ENCODE data around the gene TST. TPM values are rescaled to one million over a fixed set of nuclear protein-coding genes. Genes with fewer than 3 reads are reported as not detected.

Gene TST
- total and polyA plus RNA-seq, 2 of the 8 experiments (the other 6 are each of a cell fraction or from before 2014, with no cell fraction given), result 22.6 to 61.6 TPM

GRCh38 chr22:37063431-37064420 lies 44.5 kb upstream of the TST start:
- no peak overlapping the region for H3K9ac ChIP-seq (replicated peaks in 1 of 4; ENCODE audit: extremely low read depth in 1 of 4, low read depth in 3 of 4, low read length in 3 of 4)
- no peak overlapping the region for H2AFZ ChIP-seq (ENCODE audit: low read length)
- WGBS, 2 experiments (ENCODE audit: extremely low coverage in 1 of 2, insufficient coverage in 1 of 2, insufficient read length in 1 of 2, insufficient replicate concordance in 2 of 2, low coverage in 1 of 2, low lambda C conversion rate in 2 of 2, missing lambda C conversion rate in 1 of 2), result 87% methylated on average over 24 of the region's 28 CpGs; no CpG with 5 or more reads in 1 of the 2 experiments
- H3K36me3 ChIP-seq (ENCODE audit: control insufficient read depth in 2 of 4, insufficient read depth in 4 of 4, low read length in 3 of 4), result peaks cover 0 to 2% (median 0%) of the 10 kb centered on the region in 4 experiments; a peak in 3 of 8 replicates
- H3K23ac ChIP-seq (ENCODE audit: insufficient read length), result no peak overlapping the region
- H3K27ac ChIP-seq (ENCODE audit: low read depth, low read length), result no peak overlapping the region
- no peak for FAIRE-seq
- POLR2A ChIA-PET (ENCODE audit: partially characterized antibody), result interaction anchor here (0.9 to 1.4 kb wide), 2 partner anchors 12 to 138 kb away, joined by 3 to 4 read pairs; partner anchors contain the start of gene KCTD17
- no peaks in the 10 kb centered on the region; the same call in 1 of the 2 replicates for H3K23me2 ChIP-seq (ENCODE audit: low read depth, low read length)
- H2BK5ac ChIP-seq (ENCODE audit: low read depth, low read length), result no peak overlapping the region
- H3K14ac ChIP-seq (ENCODE audit: insufficient read length), result no peak overlapping the region
- H2BK12ac ChIP-seq (ENCODE audit: low read depth, low read length), result no peak overlapping the region
- no peaks in the 10 kb centered on the region for H3K79me2 ChIP-seq (ENCODE audit: control insufficient read depth in 1 of 2, insufficient read depth in 2 of 2, low read length in 2 of 2)
- H2BK120ac ChIP-seq (replicated peaks; ENCODE audit: low read depth, low read length), result no peak overlapping the region
- H3K56ac ChIP-seq (replicated peaks; ENCODE audit: insufficient read length, low read depth, low read length), result no peak overlapping the region
- no peak overlapping the region for H3K4me3 ChIP-seq (ENCODE audit: extremely low read depth in 1 of 4, insufficient read depth in 2 of 4, low read depth in 3 of 4, low read length in 4 of 4)
- H3K18ac ChIP-seq (ENCODE audit: extremely low read depth, low read length), result no peak overlapping the region
- H3K27me3 ChIP-seq (replicated peaks in 1 of 4; ENCODE audit: control insufficient read depth in 3 of 4, extremely low read depth in 1 of 4, insufficient read depth in 3 of 4, low read length in 3 of 4), result peaks cover 0 to 32% (median 25%) of the 10 kb centered on the region in 4 experiments; a peak in 6 of 7 replicates
- peak overlapping the region; percentile 48 for H4K8ac ChIP-seq (ENCODE audit: extremely low read depth, insufficient read depth, low read length)
- TF ChIP-seq POLR2A (IDR thresholded peaks at IDR 0.05; ENCODE audit: control extremely low read depth in 1 of 2, low read depth in 2 of 2, low read length in 2 of 2) (no peak), TCF12 (IDR thresholded peaks at IDR 0.05; ENCODE audit: low read depth, low read length) (no peak), BCL11A (IDR thresholded peaks at IDR 0.05; ENCODE audit: low read depth in 2 of 2, low read length in 2 of 2) (no peak), FOSL1 (IDR thresholded peaks at IDR 0.05; ENCODE audit: insufficient read depth, low read depth, low read length) (no peak), KDM1A (IDR thresholded peaks at IDR 0.05; ENCODE audit: borderline replicate concordance, low read length) (no peak), BACH1 (IDR thresholded peaks at IDR 0.05; ENCODE audit: low read length) (no peak), TAF1 (IDR thresholded peaks at IDR 0.05; ENCODE audit: low read depth, low read length) (no peak), CREB1 (IDR thresholded peaks at IDR 0.05) (no peak), KDM5A (IDR thresholded peaks at IDR 0.05; ENCODE audit: low read length) (no peak), POU5F1 (IDR thresholded peaks at IDR 0.05; ENCODE audit: low read depth, low read length) (no peak), SP2 (IDR thresholded peaks at IDR 0.05; ENCODE audit: low read length) (no peak), CBX5 (IDR thresholded peaks at IDR 0.05; ENCODE audit: low read depth, low read length) (no peak)
- no peak overlapping the region for H4K91ac ChIP-seq (replicated peaks; ENCODE audit: insufficient read length, low read length)
- no peak overlapping the region for H2AK5ac ChIP-seq (ENCODE audit: low read depth, low read length)
- H3K4ac ChIP-seq (replicated peaks; ENCODE audit: insufficient read length, low read depth, low read length), result no peak overlapping the region
- H2BK15ac ChIP-seq (ENCODE audit: low read length), result no peak overlapping the region
- no peak for DNase-seq (ENCODE audit: low read depth in 1 of 2, low spot score in 2 of 2)
- no peak overlapping the region for H2BK20ac ChIP-seq (ENCODE audit: low read length)
- peaks cover 0 to 8% of the 10 kb centered on the region in 2 experiments for H4K20me1 ChIP-seq (replicated peaks in 1 of 2; ENCODE audit: control insufficient read depth in 1 of 2, insufficient read depth in 2 of 2, low read length in 2 of 2)
- CTCF ChIA-PET (ENCODE audit: partially characterized antibody), result interaction anchor here (0.6 to 2.1 kb wide), 6 partner anchors 10 to 366 kb away, joined by 3 to 6 read pairs (median 4); no protein-coding TSS in a partner anchor
- no peak overlapping the region for H4K5ac ChIP-seq (ENCODE audit: insufficient read length, low read depth, low read length)
- 0 out of 4 replicates have a peak overlapping the region, but pooled peaks of 1 of the 2 experiments have one; percentile 29 for H3K4me2 ChIP-seq (ENCODE audit: insufficient read depth in 1 of 2, low read depth in 2 of 2, low read length in 2 of 2)
- no peaks in the 10 kb centered on the region for H3K9me3 ChIP-seq (ENCODE audit: insufficient read depth in 2 of 2, low read depth in 1 of 2, low read length in 1 of 2)
- H3K4me1 ChIP-seq (replicated peaks in 1 of 4; ENCODE audit: control insufficient read depth in 3 of 4, insufficient read depth in 4 of 4, low read length in 3 of 4), result peaks cover 3 to 27% (median 15%) of the 10 kb centered on the region in 4 experiments
- no peaks in the 10 kb centered on the region for H3K79me1 ChIP-seq (ENCODE audit: low read depth, low read length)

All from H1 (cell line).